GM21423 (cell line): ENCODE data around the gene PPARA.
"Not testable (repeated sequence)": the region's sequence is repeated elsewhere in the genome, so short reads cannot be mapped to it uniquely, and the experiment has no call there.

ENCODE experiments used
- ATAC-seq: cut with Tn5 transposase; IDR thresholded peaks from one replicate; pipeline ENCODE4 v1.9.1; 2021; ENCODE audit warnings: mild to moderate bottlenecking, moderate library complexity; ENCODE audit not compliant: unreplicated experiment

PPARA gene

DNA sequence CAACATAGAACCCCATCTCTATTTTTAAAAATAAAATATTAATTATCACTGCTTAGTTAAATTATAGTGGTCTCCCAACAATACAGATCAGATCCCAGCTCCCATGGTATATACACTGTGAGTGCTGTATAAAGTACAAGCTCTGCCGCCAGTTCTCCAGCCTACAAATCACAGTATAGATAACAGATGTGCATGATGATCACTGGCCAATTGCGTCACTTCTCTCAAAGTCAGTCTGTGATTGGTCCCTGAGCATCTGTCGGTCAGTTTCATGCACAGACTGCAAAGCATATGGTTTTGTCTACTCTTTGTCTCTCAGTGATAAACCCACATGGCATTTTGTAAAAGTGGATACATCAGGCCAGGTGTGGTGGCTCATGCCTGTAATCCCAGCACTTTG, 15.7 kb downstream of the PPARA start:
- ATAC-seq: no peak

DNA sequence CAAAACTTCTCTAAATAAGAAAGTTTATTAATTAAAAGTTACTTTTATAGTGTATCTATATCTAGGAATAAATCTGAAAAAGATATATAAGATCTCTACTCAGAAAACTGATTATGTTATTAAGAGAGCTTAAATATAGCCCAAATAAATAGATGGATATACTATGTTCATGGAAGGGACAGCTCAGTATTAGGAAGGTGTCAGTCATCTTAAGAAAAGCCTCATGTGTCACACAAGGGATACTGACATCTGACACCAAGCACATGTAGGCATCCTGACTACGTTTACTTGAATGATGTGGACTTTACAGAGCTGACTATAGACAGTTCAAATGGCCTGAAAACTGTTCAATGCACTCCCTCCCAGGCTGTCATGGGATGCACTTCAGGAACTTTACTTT, 19.3 kb downstream of the PPARA start:
- no peak for ATAC-seq

DNA sequence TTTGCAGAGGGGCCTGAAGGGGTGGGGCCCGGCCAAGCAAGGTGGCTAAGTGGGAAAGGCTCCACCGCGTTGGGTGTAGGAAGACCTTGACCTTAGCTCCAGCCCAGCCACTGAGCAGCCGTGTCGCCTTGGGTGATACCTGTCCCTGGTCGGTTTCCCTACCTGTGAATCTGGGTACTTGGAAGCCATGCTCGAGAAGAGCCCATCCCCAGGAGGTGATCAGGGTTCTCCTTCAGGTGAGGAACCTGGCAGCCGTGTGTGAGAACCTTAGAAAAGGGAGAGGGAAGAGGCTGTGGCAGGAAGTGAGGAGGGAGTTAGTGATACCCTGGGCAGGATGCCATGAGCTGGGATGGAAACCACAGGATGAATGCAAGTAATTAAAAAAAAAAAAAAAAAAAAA, 21.6 kb downstream of the PPARA start:
- no peak for ATAC-seq

DNA sequence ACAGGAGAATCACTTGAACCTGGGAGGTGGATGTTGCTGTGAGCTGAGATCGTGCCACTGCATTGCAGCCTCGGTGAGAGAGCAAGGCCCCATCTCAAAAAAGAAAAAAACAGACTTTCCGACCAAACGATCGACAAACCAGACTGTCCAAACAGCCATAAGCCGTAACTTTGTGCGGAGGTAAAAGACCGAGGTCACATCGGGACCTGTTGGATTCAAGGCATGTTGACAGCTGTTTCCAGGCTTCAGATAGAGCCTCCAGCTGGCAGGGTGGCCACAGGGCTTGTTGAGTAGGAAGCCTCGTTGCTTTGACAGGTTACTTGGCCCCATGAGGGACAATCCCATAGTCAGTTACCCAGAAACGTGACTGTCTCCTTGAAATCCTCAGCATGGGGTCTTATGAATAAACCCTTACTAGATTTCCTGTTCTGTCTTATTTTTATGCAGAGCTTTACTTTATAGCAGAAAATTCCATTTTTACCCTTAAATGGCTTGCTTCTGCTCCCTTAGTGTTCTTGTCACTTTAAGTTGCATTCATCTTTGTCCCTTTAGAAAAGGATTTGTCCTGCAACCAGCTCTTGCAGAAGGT, 22.3 kb downstream of the PPARA start:
- no peak for ATAC-seq

DNA sequence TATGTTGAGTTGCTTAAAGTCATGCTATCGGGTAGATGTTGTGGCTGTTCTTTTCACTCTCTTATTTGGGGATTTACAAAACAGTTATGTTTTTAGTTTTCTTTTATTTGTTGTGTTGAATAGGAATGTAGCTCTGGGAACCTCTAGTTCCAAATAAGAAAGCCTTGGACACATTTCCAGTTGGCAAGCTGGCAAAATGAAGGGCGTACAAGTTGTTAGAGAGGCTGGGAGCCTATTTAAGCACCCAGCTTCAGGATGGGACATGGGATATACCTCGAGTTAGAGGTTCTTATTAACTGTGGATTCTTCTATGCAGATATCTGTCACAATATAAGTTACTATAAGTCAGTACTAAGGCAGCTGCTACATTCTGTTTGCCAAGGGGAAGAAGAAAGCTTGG, 22.8 kb downstream of the PPARA start:
- no peak for ATAC-seq

GRCh38 chr22:46175631-46176030, 25.3 kb downstream of the PPARA start:
- no peak for ATAC-seq

- no peak for ATAC-seq
Observed at GRCh38 chr22:46176508-46177003, 26.2 kb downstream of the PPARA start.

DNA sequence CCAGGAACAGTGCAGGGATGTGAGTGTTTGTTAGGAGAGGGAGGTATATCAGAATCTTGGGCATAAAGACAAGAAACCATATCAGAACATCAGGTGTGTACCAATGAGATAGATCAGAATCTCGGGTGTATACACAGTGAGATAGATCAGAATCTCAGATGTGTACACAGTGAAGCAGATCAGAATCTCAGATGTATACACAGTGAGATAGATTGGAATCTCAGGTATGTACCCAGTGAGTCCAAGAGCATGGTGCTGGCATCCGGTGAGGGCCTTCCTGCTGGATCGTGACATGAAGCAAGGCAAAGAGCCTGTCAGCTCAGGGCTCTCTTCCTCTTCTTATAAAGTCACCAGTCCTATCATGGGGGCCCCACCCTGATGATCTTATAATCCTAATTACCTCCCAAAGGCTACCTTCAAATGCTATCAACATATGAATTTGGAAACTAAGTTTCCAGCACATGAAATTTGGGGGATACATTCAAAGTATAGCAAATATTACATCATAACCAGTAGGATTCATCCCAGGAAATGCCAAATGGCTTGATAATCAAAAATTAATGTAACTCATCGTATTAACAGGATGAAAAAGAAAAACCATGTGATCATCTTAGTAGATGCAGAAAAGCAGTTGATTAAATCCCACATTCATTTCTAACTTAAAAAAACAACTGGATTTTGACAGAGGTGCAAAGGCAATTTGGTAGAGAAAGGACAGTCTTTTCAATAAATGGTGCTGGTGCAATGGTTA, 28.6 kb downstream of the PPARA start:
- no peak for ATAC-seq

GRCh38 chr22:46179748-46180147, 29.4 kb downstream of the PPARA start:
- no peak for ATAC-seq

DNA sequence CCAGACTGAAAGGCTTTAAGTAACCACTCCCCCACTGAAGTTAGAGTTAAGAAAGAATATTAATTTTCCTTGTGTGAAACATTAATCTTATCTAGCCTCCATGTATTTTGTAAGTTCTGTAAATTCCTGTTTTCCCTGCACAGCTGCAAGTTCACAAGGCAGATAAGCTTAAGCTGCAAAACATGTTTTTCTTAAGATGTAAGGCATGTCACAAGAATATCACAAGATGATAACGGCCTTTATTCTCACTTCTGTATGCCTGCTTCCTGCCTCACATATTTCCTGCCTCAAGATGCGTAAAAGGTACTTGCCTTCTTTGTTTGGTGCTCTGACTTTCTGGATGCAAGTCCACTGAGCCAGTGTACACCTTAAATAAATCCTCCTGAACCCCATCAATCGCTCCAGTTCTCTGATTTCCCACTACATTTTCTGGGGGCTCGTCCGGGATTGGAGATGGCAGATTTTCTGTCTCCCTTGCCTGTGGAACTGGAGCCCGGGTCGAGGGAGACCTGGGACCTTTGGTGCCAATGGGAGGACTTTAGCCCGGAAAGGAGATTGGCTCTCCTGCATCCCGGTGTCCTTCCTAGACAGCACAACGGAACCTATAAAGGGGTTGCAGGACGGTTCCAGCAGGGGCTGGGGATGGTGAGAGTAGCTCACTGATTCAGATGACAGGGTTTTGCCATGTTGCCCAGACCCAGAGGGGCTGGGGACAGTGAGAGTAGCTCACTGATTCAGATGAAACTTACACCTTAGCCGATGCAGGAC, 30.2 kb downstream of the PPARA start:
- ATAC-seq: no peak

DNA sequence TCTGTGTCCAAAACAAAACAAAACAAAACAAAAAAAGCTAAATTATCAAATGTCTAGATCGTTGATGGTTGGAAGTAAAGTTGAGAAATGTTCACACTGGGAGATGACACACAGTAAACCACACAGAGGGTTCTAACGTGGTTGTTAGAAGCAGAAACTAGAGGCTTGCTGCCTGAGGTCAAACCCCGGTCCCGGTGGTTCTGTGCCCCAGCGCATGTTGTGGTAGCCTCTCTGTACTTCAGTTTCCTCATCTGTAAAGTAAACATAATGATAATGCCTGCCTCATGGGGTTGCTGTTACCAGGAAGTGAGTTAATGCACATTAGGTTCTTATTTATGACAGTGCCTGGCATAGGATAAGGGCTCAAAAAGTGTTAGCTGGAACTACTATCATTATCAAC, 33.4 kb downstream of the PPARA start:
- no peak for ATAC-seq

- no peak for ATAC-seq
Observed at GRCh38 chr22:46185283-46185682, 35.0 kb downstream of the PPARA start.

DNA sequence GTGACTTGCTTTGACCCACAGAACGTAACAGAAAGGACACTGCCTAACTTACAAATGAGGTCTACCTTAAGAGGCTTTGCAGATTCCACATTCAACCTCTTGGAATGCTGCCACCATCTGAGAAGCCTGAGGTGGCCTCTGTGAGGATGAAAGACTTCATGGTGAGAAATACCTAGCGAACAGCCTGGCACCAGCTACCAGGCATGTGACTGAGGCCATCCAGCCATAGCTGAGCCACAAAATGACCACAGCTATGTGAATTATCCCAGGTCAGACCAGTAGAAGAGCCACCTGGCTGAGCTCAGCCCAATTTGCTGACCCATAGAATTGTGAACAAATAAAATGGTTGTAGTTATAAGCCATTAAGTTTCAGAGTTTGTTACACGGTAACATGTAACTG, 37.5 kb downstream of the PPARA start:
- no peak for ATAC-seq

GRCh38 chr22:46192210-46192993, 42.1 kb downstream of the PPARA start:
- ATAC-seq: no peak

DNA sequence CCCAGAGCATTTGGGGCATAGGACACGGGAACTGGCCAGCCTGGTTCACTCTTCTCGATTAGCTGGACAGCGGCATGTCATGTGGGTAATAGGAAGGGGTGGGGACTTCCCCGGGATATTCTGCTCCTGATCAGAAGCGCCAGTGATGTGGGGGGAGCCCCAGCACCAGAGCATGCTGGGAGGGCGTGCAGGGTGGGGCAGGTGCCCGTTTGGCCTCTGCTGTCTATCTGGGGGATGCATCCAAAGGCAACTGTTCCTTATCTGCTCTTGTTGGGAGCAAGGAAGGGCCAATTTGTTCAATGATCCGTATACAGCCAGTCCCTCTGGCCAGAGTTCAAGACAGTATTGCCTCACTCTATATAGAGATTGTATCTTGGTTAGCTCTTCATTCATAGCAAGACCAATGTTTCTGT, 43.6 kb downstream of the PPARA start:
- ATAC-seq: no peak

DNA sequence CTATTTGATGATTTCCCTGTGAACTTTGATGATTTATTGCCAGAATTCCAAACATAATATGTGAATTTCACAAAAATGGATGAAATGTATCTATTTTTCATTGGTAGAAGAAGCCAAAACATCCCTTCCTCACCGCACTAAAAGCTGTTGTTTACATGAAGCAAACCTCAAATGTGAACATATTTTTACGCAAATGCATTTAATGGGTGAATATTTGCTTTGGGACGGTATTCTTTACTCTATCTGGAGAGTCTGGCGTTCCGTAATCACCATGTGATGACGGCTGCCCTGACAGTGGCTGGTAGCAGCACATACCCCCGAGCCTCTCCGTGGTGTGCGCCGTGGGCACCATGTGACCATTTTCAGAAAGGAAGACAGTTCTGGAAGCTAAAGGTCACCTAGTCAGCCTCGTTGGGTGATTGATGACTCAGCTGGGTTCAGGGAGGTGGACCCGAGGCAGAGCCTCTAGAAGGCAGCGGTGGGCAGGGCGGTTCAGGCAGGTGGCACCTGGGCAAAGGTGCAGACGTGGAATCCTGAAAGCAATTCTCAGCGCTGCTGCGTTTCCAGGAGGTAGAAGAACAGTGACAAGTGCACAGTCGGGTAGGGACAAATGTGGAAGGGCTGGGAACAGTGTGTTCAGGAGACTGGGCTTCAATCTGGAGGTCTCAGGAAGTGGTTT, 45.3 kb downstream of the PPARA start:
- no peak for ATAC-seq

DNA sequence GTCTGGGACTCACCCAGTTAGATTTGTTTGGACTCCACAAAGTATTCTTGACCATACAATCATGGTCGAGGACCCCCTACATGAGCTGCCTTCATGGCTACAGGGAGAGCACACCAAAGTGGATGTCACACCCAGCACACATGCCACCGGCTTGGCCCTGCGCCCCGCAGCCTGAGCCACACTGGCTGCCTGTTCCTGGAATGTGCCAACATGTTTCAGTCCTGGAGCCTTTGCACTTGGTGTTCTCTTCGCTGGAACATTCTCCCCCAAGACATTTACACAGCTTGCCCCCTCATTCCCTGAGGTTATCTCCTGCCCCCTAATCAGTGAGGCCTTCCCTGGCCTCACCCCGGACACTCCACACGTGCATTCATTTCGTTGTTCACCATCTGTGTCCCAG, 46.0 kb downstream of the PPARA start:
- ATAC-seq: no peak

- no peak for ATAC-seq
Observed at GRCh38 chr22:46198274-46198673, 47.9 kb downstream of the PPARA start.

- not testable (repeated sequence) for ATAC-seq
Observed at GRCh38 chr22:46198806-46199205, 48.5 kb downstream of the PPARA start.

GRCh38 chr22:46201059-46201757, 50.9 kb downstream of the PPARA start:
- no peak for ATAC-seq
